OCI-LY7 (cell line): ENCODE results near the gene KRTAP10-3.

ENCODE experiments used
- CTCF ChIP-seq: fragments of 200-600 bp; sonication (generic); conservative IDR thresholded peaks from 2 replicates; pipeline ENCODE4 v1.5.1; 2014; ENCODE audit warnings: mild to moderate bottlenecking, antibody characterized with exemption, low read length, moderate library complexity, mixed read lengths
- EZH2phosphoT487 ChIP-seq: fragments of 200-600 bp; sonication (generic); IDR thresholded peaks from 2 replicates; pipeline ENCODE4 v1.6.1; 2018; ENCODE audit warnings: low read depth, borderline replicate concordance, mild to moderate bottlenecking, mixed run types, antibody characterized with exemption, low read length, moderate library complexity, mixed read lengths

DNA sequence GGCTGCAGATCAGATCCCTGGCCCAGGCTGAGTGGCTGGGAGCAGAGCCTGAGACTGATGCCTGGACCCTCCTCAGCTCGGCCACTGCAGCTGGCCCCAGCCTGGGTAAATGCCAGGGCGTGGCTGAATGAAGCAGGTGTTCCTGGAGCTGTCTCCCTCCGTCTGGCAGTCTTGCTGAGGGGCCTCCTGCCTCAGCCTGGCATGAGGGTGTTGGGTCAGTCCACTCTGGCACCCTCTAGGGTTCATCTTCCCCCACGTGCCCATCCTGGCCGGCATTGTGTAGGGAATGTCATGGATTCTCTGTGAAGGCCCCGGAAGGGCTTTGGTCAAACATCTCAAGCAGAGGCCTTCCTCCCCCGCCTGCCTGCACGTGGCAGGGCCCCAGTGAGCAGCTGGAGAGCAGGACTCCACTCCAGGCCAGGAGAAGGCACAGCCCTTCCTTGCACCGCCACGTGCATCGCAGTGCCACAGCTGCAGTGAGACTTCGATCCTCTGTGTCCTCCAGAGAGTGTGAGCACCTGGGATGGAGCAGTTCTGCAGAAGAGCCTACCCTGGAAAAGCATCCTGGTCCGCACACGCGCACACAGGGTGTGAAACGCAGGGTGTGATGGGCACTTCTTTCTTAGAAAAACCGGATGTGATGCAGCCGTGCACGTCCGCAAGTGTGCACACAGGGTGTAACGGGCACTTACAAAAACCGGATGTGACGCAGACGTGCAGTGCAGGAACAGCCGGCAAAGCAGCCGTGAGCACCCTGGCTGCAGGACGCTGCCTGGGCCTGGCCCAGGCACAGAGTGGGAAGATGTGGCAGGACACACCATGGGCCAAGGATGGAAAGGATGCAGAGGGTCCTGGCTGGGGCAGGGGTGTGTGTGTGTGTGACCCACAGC is 10.3 kb upstream of the KRTAP10-3 start:
- TF ChIP-seq CTCF, result no peak
- no peak for TF ChIP-seq EZH2phosphoT487
